B cell (primary cell): ENCODE results near the gene DCTPP1. TPM values are rescaled to one million over a fixed set of nuclear protein-coding genes. Genes with fewer than 3 reads are reported as not detected.

Experiments used
- ATAC-seq: fragments of 200-7000 bp; cut with Tn5 transposase; one replicate; pipeline ENCODE4 v1.10.0; 2021; ENCODE audit warnings: low read depth, mild to moderate bottlenecking, moderate number of reproducible peaks, moderate library complexity
- CTCF ChIA-PET: fragments of 350-600 bp; sonication (Branson Sonifier 250); formaldehyde crosslinking; loops from one replicate; lab custom pipeline; 2021; ENCODE audit warnings: antibody characterized with exemption, inconsistent platforms; lab: Charles Lee
- POLR2A ChIA-PET: fragments of 350-600 bp; sonication (Branson Sonifier 250); formaldehyde crosslinking; loops from one replicate; lab custom pipeline; 2021; ENCODE audit warnings: antibody characterized with exemption; lab: Charles Lee
- DNase-seq: peaks from one replicate; pipeline ENCODE4 v3.0.0; 2013
- H2AFZ ChIP-seq: 2 replicates; pipeline ENCODE4 v1.6.1; 2012; ENCODE audit warnings: mild to moderate bottlenecking, low read depth, low read length; ENCODE audit not compliant: insufficient read depth, poor library complexity, severe bottlenecking
- H3K27ac ChIP-seq, 2 donors: 1 replicate in 1 of 2; 2 replicates in 1 of 2; pipeline ENCODE4 v1.5.1; 2012 to 2013; ENCODE audit warnings: low read length in 2 of 2, mild to moderate bottlenecking in 2 of 2, moderate library complexity in 1 of 2
- H3K27me3 ChIP-seq, 4 experiments: fragments of 200-600 bp in 1 of 4; sonication (generic) in 1 of 4; replicated peaks in 1 of 4; 1 replicate in 2 of 4; 2 replicates in 2 of 4; pipeline versions ENCODE4 v1.6.1 to v1.7.0; 2013 to 2016; ENCODE audit warnings: low read length in 3 of 4, mild to moderate bottlenecking in 2 of 4, mixed read lengths in 1 of 4, moderate library complexity in 1 of 4; ENCODE audit not compliant: insufficient read depth in 4 of 4, control insufficient read depth in 3 of 4; ENCODE audit errors: control extremely low read depth in 1 of 4
- H3K36me3 ChIP-seq, 2 experiments: replicated peaks in 1 of 2; 1 replicate in 1 of 2; 2 replicates in 1 of 2; pipeline versions ENCODE4 v1.6.1 to v1.7.1; 2013; ENCODE audit warnings: low read length in 1 of 2; ENCODE audit not compliant: insufficient read depth in 2 of 2, control insufficient read depth in 1 of 2; ENCODE audit errors: control extremely low read depth in 1 of 2, extremely low read depth in 1 of 2
- H3K4me1 ChIP-seq, 2 donors: fragments of 200-600 bp in 1 of 2; sonication (generic) in 1 of 2; 1 replicate in 1 of 2; 2 replicates in 1 of 2; pipeline versions ENCODE4 v1.5.1 to v1.6.1; 2013 to 2017; ENCODE audit warnings: low read length in 2 of 2; ENCODE audit not compliant: control insufficient read depth in 2 of 2, insufficient read depth in 2 of 2
- H3K4me2 ChIP-seq: replicated peaks from 2 replicates; pipeline ENCODE3; 2012; ENCODE audit warnings: mild to moderate bottlenecking, low read depth, low read length; ENCODE audit not compliant: poor library complexity, severe bottlenecking
- H3K4me3 ChIP-seq, 5 experiments: fragments of 200-600 bp in 1 of 5; sonication (generic) in 1 of 5; 1 replicate in 3 of 5; 2 replicates in 2 of 5; pipeline versions ENCODE4 v1.5.1 to v1.7.0; 2011 to 2016; ENCODE audit warnings: low read length in 4 of 5, mild to moderate bottlenecking in 4 of 5, low read depth in 2 of 5, control low read depth in 1 of 5, moderate library complexity in 1 of 5; ENCODE audit not compliant: insufficient read depth in 1 of 5; ENCODE audit errors: control extremely low read depth in 1 of 5, extremely low read depth in 1 of 5
- H3K79me2 ChIP-seq: fragments of 200-600 bp; sonication (generic); one replicate; pipeline ENCODE4 v1.6.0; 2016; ENCODE audit warnings: low read length; ENCODE audit not compliant: control insufficient read depth, insufficient read depth
- H3K9ac ChIP-seq: fragments of 200-600 bp; sonication (generic); 2 replicates; pipeline ENCODE4 v1.6.1; 2017; ENCODE audit warnings: mild to moderate bottlenecking, low read length, moderate library complexity
- H3K9me3 ChIP-seq, 3 donors: one replicate each; pipeline versions ENCODE4 v1.6.1 to v1.7.1; 2013; ENCODE audit warnings: low read length in 2 of 3; ENCODE audit not compliant: control insufficient read depth in 2 of 3, insufficient read depth in 1 of 3; ENCODE audit errors: control extremely low read depth in 1 of 3
- H4K20me1 ChIP-seq: 2 replicates; pipeline ENCODE4 v1.6.0; 2012; ENCODE audit warnings: mild to moderate bottlenecking, low read length; ENCODE audit not compliant: insufficient read depth, control insufficient read depth, poor library complexity, severe bottlenecking
- H3K27ac Mint-ChIP-seq: one replicate; pipeline ENCODE4 v1.8.0; 2021; ENCODE audit warnings: mixed read lengths
- H3K27me3 Mint-ChIP-seq: one replicate; pipeline ENCODE4 v1.8.0; 2021; ENCODE audit warnings: mixed read lengths
- H3K4me1 Mint-ChIP-seq: one replicate; pipeline ENCODE4 v1.8.0; 2021; ENCODE audit warnings: mixed read lengths
- H3K4me3 Mint-ChIP-seq: one replicate; pipeline ENCODE4 v1.8.0; 2021; ENCODE audit warnings: mixed read lengths
- H3K9me3 Mint-ChIP-seq: one replicate; pipeline ENCODE4 v1.8.0; 2022; ENCODE audit warnings: mixed read lengths; ENCODE audit not compliant: insufficient read depth
- EZH2 ChIP-seq: IDR thresholded peaks from 2 replicates; pipeline ENCODE4 v1.6.1; 2012; ENCODE audit warnings: borderline replicate concordance, low read depth, mild to moderate bottlenecking, moderate library complexity, low read length; ENCODE audit not compliant: insufficient read depth, poor library complexity, severe bottlenecking
- WGBS: methylation state at CpG from one replicate; pipeline ENCODE4 v1.1.5; 2013; ENCODE audit warnings: missing lambda C conversion rate; ENCODE audit not compliant: insufficient coverage; 5-methylcytosine and 5-hydroxymethylcytosine counted together
- intact Hi-C: fragments of 100-400 bp; cut with micrococcal nuclease; formaldehyde crosslinking; loops from one replicate; pipeline ENCODE4 v1.10.0; 2022
- polyA plus RNA-seq: library from polyadenylated mRNA; depleted of rRNA; stranded (reverse); fragments of >200 nt; gene quantifications from 2 replicates; pipeline ENCODE4 v1.2.3, GENCODE V29; 2012
- total RNA-seq, 2 donors: library from RNA; stranded (reverse); fragments of 120-200 nt in 1 of 2; gene quantifications; 1 replicate in 1 of 2; 2 replicates in 1 of 2; pipeline versions ENCODE4 v1.2.3 to v1.2.4, GENCODE V29; 2013 to 2022
- TF ChIP-seq, protein P1 (sequence below): fragments of 200-600 bp; IDR thresholded peaks from one replicate; pipeline ENCODE4 v1.8.0; 2022; ENCODE audit warnings: antibody characterized with exemption, mild to moderate bottlenecking

Gene DCTPP1
- total and polyA plus RNA-seq, 2 donors (not counting 1 experiment from before 2014, with no cell fraction given), result 25.0 to 30.3 TPM

DNA sequence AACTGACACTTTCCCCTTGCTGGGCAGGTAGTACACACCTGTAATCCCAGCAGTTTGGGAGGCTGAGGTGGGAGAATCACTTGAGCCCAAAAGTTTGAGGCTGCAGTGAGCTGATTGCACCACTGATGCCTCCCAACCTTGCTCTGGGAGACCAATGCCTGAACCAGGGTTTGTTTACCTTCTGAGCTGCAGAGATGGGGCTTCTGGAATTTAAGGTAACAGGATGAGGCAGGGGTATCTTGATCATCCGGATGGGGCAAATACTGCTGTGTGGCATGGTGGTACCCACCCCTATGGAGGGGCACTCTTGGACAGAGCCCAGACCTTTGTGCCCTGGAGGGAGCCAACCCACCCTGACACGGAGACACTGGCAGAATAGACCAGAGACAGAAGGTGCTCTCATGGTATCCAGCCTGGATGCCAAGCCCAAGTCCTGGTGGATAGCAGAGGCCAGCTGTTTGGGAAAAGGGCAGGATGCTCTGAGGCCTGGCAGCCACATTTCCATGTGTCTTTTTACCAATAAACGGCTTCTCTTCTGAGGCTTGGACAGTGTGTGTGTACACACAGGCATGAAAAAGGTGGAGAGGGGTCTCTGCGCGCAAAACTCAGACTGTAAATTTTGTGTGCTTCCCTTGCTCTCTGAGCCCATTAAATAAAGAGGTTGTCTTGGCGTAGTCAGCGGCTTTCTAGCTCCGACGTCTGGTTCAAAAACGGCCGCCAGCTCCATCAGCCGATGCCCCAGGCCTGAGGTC is 30.2 kb downstream of the DCTPP1 start:
- DNase-seq, result peak; percentile 12
- TF ChIP-seq EZH2, result no peak
- TF ChIP-seq, protein P1, sequence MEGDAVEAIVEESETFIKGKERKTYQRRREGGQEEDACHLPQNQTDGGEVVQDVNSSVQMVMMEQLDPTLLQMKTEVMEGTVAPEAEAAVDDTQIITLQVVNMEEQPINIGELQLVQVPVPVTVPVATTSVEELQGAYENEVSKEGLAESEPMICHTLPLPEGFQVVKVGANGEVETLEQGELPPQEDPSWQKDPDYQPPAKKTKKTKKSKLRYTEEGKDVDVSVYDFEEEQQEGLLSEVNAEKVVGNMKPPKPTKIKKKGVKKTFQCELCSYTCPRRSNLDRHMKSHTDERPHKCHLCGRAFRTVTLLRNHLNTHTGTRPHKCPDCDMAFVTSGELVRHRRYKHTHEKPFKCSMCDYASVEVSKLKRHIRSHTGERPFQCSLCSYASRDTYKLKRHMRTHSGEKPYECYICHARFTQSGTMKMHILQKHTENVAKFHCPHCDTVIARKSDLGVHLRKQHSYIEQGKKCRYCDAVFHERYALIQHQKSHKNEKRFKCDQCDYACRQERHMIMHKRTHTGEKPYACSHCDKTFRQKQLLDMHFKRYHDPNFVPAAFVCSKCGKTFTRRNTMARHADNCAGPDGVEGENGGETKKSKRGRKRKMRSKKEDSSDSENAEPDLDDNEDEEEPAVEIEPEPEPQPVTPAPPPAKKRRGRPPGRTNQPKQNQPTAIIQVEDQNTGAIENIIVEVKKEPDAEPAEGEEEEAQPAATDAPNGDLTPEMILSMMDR, result no peak
- Histone ChIP-seq H3K4me2 (peak overlapping the region; percentile 98), H3K4me1 (peaks cover 16 to 36% of the 10 kb centered on the region in 2 donors), H3K36me3 (peaks cover 0 to 16% of the 10 kb centered on the region in 2 experiments), H3K27me3 (no peaks in the 10 kb centered on the region), H3K79me2 (peaks cover 30% of the 10 kb centered on the region), H4K20me1 (peaks cover 25% of the 10 kb centered on the region), H3K4me3 (peak overlapping the region in 4 of 5 experiments; percentile 61 to 85 (median 70)), H3K27ac (no peak overlapping the region), H2AFZ (peak overlapping the region; percentile 94), H3K9ac (peak overlapping the region; percentile 76), H3K9me3 (no peaks in the 10 kb centered on the region)
- Mint-ChIP-seq H3K9me3 (no peaks in the 10 kb centered on the region), H3K27me3 (peaks cover 4% of the 10 kb centered on the region), H3K27ac (peak overlapping the region; percentile 63), H3K4me1 (peaks cover 27% of the 10 kb centered on the region), H3K4me3 (peak overlapping the region; percentile 90)
- intact Hi-C loops, result loop anchor here (10.0 kb wide), 1 partner anchor 535 kb away; the partner anchor contains the start of gene CDIPT
- no peak for ATAC-seq
- WGBS, result 23% methylated on average over 12 of the region's 12 CpGs
- ChIA-PET CTCF (interaction anchor here (2.2 to 2.5 kb wide), 2 partner anchors 9 to 17 kb away, joined by 5 to 15 read pairs; partner anchors contain the start of genes SEPTIN1 and ZNF771), POLR2A (interaction anchor here (0.6 to 1.3 kb wide), 4 partner anchors 10 to 233 kb away, joined by 4 to 6 read pairs (median 4); no protein-coding TSS in a partner anchor)
